OCI-LY7 (cell line): ENCODE data around the gene ZCCHC14. TPM values are rescaled to one million over a fixed set of nuclear protein-coding genes. Genes with fewer than 3 reads are reported as not detected.

ENCODE experiments used
- BruUV-seq: library from RNA; stranded (reverse); fragments of 400-500 nt; replicated peaks from 2 replicates; lab custom pipeline; 2021; lab: Mats Ljungman, UMichigan
- CTCF ChIA-PET: fragments of 300-600 bp; sonication (Branson Sonifier 250); formaldehyde crosslinking; loops from one replicate; lab custom pipeline; 2022; ENCODE audit warnings: antibody characterized with exemption; ENCODE audit not compliant: unreplicated experiment; lab: Charles Lee
- POLR2A ChIA-PET: fragments of 300-600 bp; sonication (Branson Sonifier 250); formaldehyde crosslinking; loops from one replicate; lab custom pipeline; 2022; ENCODE audit warnings: antibody characterized with exemption; lab: Charles Lee
- DNase-seq: peaks from one replicate; pipeline ENCODE4 v3.0.0-alpha.2; 2015; ENCODE audit warnings: low spot score
- H2AFZ ChIP-seq: fragments of 200-600 bp; sonication (generic), shearing (Covaris generic); 2 replicates; pipeline ENCODE4 v1.6.1; 2014; ENCODE audit warnings: mild to moderate bottlenecking, antibody characterized with exemption, low read length, moderate library complexity
- H3K27ac ChIP-seq: fragments of 200-600 bp; sonication (generic); 2 replicates; pipeline ENCODE4 v1.5.1; 2014; ENCODE audit warnings: mixed run types, low read depth, mild to moderate bottlenecking, moderate library complexity, low read length, inconsistent platforms; ENCODE audit not compliant: poor library complexity, severe bottlenecking
- H3K36me3 ChIP-seq: fragments of 200-600 bp; sonication (generic); 2 replicates; pipeline ENCODE4 v1.6.1; 2014; ENCODE audit warnings: mild to moderate bottlenecking, antibody characterized with exemption, low read length, moderate library complexity, mixed read lengths; ENCODE audit not compliant: insufficient read depth
- H3K4me1 ChIP-seq: fragments of 200-600 bp; sonication (generic); 2 replicates; pipeline ENCODE4 v1.5.1; 2014; ENCODE audit warnings: mild to moderate bottlenecking, low read length; ENCODE audit not compliant: insufficient read depth, poor library complexity, severe bottlenecking
- H3K4me2 ChIP-seq: fragments of 200-600 bp; sonication (generic); 2 replicates; pipeline ENCODE4 v1.6.1; 2014; ENCODE audit warnings: mild to moderate bottlenecking, low read length
- H3K4me3 ChIP-seq: fragments of 200-600 bp; sonication (generic); 2 replicates; pipeline ENCODE4 v1.5.1; 2014; ENCODE audit warnings: mild to moderate bottlenecking, low read depth, low read length; ENCODE audit not compliant: poor library complexity, severe bottlenecking
- H3K79me2 ChIP-seq: fragments of 200-600 bp; sonication (generic); 2 replicates; pipeline ENCODE4 v1.6.1; 2016; ENCODE audit warnings: low read depth, mild to moderate bottlenecking, low read length, moderate library complexity, mixed read lengths; ENCODE audit not compliant: insufficient read depth
- H3K9me2 ChIP-seq: fragments of 200-600 bp; sonication (generic); 2 replicates; pipeline ENCODE4 v1.6.1; 2016; ENCODE audit warnings: mild to moderate bottlenecking, low read length, mixed read lengths; ENCODE audit not compliant: insufficient read depth
- H3K9me3 ChIP-seq: fragments of 200-600 bp; sonication (generic); 2 replicates; pipeline ENCODE4 v1.6.1; 2014; ENCODE audit warnings: mild to moderate bottlenecking, mixed run types, low read length, mixed read lengths
- H4K20me1 ChIP-seq: fragments of 200-600 bp; sonication (generic); 2 replicates; pipeline ENCODE4 v1.6.1; 2014; ENCODE audit warnings: mild to moderate bottlenecking, antibody characterized with exemption, low read length, moderate library complexity, mixed read lengths; ENCODE audit not compliant: insufficient read depth
- CTCF ChIP-seq: fragments of 200-600 bp; sonication (generic); conservative IDR thresholded peaks from 2 replicates; pipeline ENCODE4 v1.5.1; 2014; ENCODE audit warnings: mild to moderate bottlenecking, antibody characterized with exemption, low read length, moderate library complexity, mixed read lengths
- EZH2phosphoT487 ChIP-seq: fragments of 200-600 bp; sonication (generic); IDR thresholded peaks from 2 replicates; pipeline ENCODE4 v1.6.1; 2018; ENCODE audit warnings: low read depth, borderline replicate concordance, mild to moderate bottlenecking, mixed run types, antibody characterized with exemption, low read length, moderate library complexity, mixed read lengths
- intact Hi-C: fragments of 100-400 bp; cut with micrococcal nuclease; formaldehyde crosslinking; loops from one replicate; pipeline ENCODE4 v1.10.0; 2022; ENCODE audit not compliant: unreplicated experiment
- total RNA-seq, 2 experiments: library from RNA; depleted of rRNA in 1 of 2; stranded (reverse); fragments of >200 nt in 1 of 2; shearing (Covaris generic) in 1 of 2; gene quantifications; 2 replicates each; pipeline ENCODE4 v1.2.3, GENCODE V29; 2014 to 2022

The ZCCHC14 gene
- total RNA-seq, 2 experiments from 2014 or later: 8.5 to 17.1 TPM

- H4K20me1 ChIP-seq: no peaks in the 10 kb centered on the region
- peaks cover 25% of the 10 kb centered on the region for H3K36me3 ChIP-seq
- intact Hi-C loops: no loop called here
- H2AFZ ChIP-seq: no peak overlapping the region
- no peak for DNase-seq
- BruUV-seq: no TSS peak
- H3K79me2 ChIP-seq: no peaks in the 10 kb centered on the region
- TF ChIP-seq CTCF (no peak), EZH2phosphoT487 (no peak)
- no peak overlapping the region for H3K4me2 ChIP-seq
- CTCF ChIA-PET: no interaction called here
- no peak overlapping the region for H3K4me3 ChIP-seq
- no peak overlapping the region for H3K27ac ChIP-seq
- H3K9me3 ChIP-seq: no peaks in the 10 kb centered on the region
- POLR2A ChIA-PET: no interaction called here
- H3K9me2 ChIP-seq: no peaks in the 10 kb centered on the region
- no peaks in the 10 kb centered on the region for H3K4me1 ChIP-seq
These were observed 136.4 kb downstream of the ZCCHC14 start for GRCh38 chr16:87356491-87356853.

Other genes with a start within 250 kb of the ZCCHC14 start
- 4.2 and 8.5 TPM in 2 replicates for gene C16orf95, start 175.6 kb downstream of the ZCCHC14 start, total RNA-seq (2014; rRNA removed; shearing (Covaris generic))
- 22.1 and 25.0 TPM in 2 replicates for gene C16orf95, start 175.6 kb downstream of the ZCCHC14 start, total RNA-seq (2022)
- gene FBXO31, start 109.2 kb downstream of the ZCCHC14 start, total RNA-seq (2014; rRNA removed; shearing (Covaris generic)): 14.5 and 26.0 TPM in 2 replicates
- 25.5 and 32.4 TPM in 2 replicates for gene FBXO31, start 109.2 kb downstream of the ZCCHC14 start, total RNA-seq (2022)
- 15.3 and 15.5 TPM in 2 replicates for gene MAP1LC3B, start 100.7 kb downstream of the ZCCHC14 start, total RNA-seq (2014; rRNA removed; shearing (Covaris generic))
- gene MAP1LC3B, start 100.7 kb downstream of the ZCCHC14 start, total RNA-seq (2022): 43.8 and 48.5 TPM in 2 replicates
- gene JPH3, start 109.5 kb upstream of the ZCCHC14 start, total RNA-seq (2014; rRNA removed; shearing (Covaris generic)): not detected in 2 replicates
- gene JPH3, start 109.5 kb upstream of the ZCCHC14 start, total RNA-seq (2022): not detected in 2 replicates